GM12891 (cell line): ENCODE measurements around the gene ENTPD5.

Experiments used
- DNase-seq: peaks from one replicate; pipeline ENCODE4 v3.0.0; 2011; ENCODE audit warnings: low spot score; ENCODE audit not compliant: insufficient read length
- FAIRE-seq: peaks from 2 replicates; lab custom pipeline; 2011; peaks lifted over from hg19 to GRCh38; lab: Jason Lieb, UNC
- PAX5 ChIP-seq: IDR thresholded peaks from 2 replicates; pipeline ENCODE4 v1.6.1; 2011; ENCODE audit warnings: low read length, moderate library complexity, mild to moderate bottlenecking; ENCODE audit not compliant: insufficient read depth, severe bottlenecking
- POLR2A ChIP-seq: IDR thresholded peaks from 2 replicates; pipeline ENCODE4 v1.6.1; 2011; ENCODE audit warnings: low read depth, low read length, control low read depth
- POLR2AphosphoS5 ChIP-seq: IDR thresholded peaks from 2 replicates; pipeline ENCODE4 v1.6.1; 2011; ENCODE audit warnings: low read depth, low read length, control low read depth
- POU2F2 ChIP-seq: IDR thresholded peaks from 2 replicates; pipeline ENCODE4 v1.6.1; 2011; ENCODE audit warnings: low read depth, mild to moderate bottlenecking, control low read depth, low read length, moderate library complexity
- SPI1 ChIP-seq: IDR thresholded peaks from 2 replicates; pipeline ENCODE4 v1.6.1; 2011; ENCODE audit warnings: low read depth, low read length, control low read depth
- TAF1 ChIP-seq: IDR thresholded peaks from 2 replicates; pipeline ENCODE4 v1.6.1; 2011; ENCODE audit warnings: low read depth, low read length, control low read depth

The ENTPD5 gene

GRCh38 chr14:73988065-73988464 lies 31.0 kb downstream of the ENTPD5 start:
- DNase-seq, result no peak
- no peak for FAIRE-seq
- TF ChIP-seq POLR2AphosphoS5, result no peak
- no peak for TF ChIP-seq POLR2A
- TF ChIP-seq TAF1, result no peak

GRCh38 chr14:73977896-73978295 lies 41.2 kb downstream of the ENTPD5 start:
- TF ChIP-seq PAX5 (no peak), POLR2AphosphoS5 (no peak), SPI1 (no peak), POLR2A (no peak), TAF1 (no peak), POU2F2 (no peak)
- no peak for FAIRE-seq
- DNase-seq, result no peak

GRCh38 chr14:73976125-73976524 lies 43.0 kb downstream of the ENTPD5 start:
- no peak for DNase-seq
- TF ChIP-seq TAF1, result no peak
- TF ChIP-seq POLR2AphosphoS5, result no peak
- TF ChIP-seq SPI1, result no peak
- TF ChIP-seq POLR2A, result no peak
- TF ChIP-seq PAX5, result no peak
- TF ChIP-seq POU2F2, result no peak
- no peak for FAIRE-seq

GRCh38 chr14:73973497-73973896 lies 45.6 kb downstream of the ENTPD5 start:
- DNase-seq (no peak), FAIRE-seq (peak; percentile 43)
- TF ChIP-seq POU2F2 (no peak), TAF1 (no peak), PAX5 (no peak), SPI1 (no peak), POLR2AphosphoS5 (no peak), POLR2A (no peak)

DNA sequence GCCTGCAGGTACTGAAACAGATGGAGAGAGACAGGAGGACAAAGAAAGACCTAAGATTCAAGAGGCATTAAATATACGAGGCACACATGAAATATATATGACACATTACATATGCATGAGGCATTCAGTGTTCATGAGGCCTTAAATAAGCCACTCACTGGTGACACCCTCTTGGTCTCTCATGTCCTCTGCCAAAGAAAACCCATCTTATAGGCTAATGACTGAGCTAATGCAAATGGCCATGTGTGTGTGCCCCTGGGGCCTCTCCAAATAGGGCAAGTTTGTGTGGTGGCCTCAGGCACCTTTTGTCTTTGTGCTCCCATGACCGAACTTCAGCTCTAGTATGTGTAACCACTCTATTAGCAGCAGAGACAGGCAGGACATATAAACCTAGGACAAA lies 50.2 kb downstream of the ENTPD5 start:
- no peak for DNase-seq
- TF ChIP-seq TAF1, result no peak
- TF ChIP-seq POU2F2, result no peak
- no peak for TF ChIP-seq POLR2A
- no peak for TF ChIP-seq POLR2AphosphoS5
- TF ChIP-seq SPI1, result no peak
- TF ChIP-seq PAX5, result no peak
- no peak for FAIRE-seq

DNA sequence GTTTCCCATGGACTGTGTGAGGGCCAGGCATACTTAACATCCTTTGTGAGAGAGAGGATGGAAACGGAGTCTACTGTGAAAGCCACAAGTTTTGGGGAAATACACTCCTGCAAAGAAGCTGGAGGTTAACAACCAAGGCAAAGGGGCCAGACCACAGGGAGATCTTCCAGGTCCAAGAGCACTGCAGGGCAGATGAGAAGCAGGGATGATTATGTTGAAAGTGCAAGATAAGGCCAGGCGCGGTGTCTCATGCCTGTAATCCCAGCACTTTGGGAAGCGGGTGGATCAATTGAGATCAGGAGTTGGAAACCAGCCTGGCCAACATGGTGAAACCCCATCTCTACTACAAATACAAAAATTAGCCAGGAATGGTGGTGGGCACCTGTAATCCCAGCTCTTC lies 53.9 kb downstream of the ENTPD5 start:
- DNase-seq (no peak), FAIRE-seq (no peak)
- TF ChIP-seq POLR2AphosphoS5, result no peak
- no peak for TF ChIP-seq PAX5
- no peak for TF ChIP-seq TAF1
- TF ChIP-seq POLR2A, result no peak
- TF ChIP-seq POU2F2, result no peak
- TF ChIP-seq SPI1, result no peak

DNA sequence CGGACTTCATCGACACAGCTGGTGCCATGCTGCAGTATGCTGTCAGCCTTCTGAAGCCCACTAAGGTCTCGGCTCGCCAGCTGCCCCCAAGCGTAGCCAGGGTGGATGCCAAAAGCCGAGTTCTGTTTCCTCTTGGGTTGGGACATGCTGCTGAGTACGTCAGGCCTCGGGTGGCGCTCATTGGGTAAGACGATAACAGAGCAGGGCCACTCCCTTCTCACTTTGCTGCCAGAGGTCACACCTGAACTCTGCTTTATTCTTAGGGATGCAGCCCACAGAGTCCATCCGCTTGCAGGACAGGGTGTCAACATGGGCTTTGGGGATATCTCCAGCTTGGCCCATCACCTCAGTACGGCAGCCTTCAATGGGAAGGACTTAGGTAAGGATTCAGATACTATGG lies 57.9 kb downstream of the ENTPD5 start:
- FAIRE-seq (no peak), DNase-seq (no peak)
- no peak for TF ChIP-seq PAX5
- no peak for TF ChIP-seq SPI1
- TF ChIP-seq POLR2A, result no peak
- TF ChIP-seq POLR2AphosphoS5, result no peak
- no peak for TF ChIP-seq TAF1
- no peak for TF ChIP-seq POU2F2

- TF ChIP-seq SPI1 (no peak), POLR2A (no peak), PAX5 (no peak), POLR2AphosphoS5 (no peak), POU2F2 (no peak)
- no peak for FAIRE-seq
- no peak for DNase-seq
These were observed 60.5 kb downstream of the ENTPD5 start for GRCh38 chr14:73958591-73958990.

DNA sequence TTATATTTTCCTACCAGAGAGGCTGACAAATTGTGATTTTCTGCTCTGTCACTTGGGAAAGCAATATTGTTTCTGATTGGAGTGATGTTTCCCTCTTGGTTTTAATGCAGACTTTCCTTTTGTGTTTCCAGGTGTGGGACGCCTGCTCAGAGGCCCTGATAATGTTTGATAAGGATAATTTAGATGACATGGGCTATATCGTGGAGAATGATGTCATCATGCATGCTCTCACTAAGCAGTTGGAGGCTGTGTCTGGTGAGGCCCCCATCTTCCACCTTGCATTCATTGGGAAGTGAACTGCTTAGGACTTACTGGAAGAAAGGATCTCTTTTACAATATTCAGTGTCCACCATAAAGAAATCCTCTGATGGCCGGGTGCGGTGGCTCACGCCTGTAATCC lies 63.4 kb downstream of the ENTPD5 start:
- no peak for TF ChIP-seq SPI1
- TF ChIP-seq TAF1, result no peak
- no peak for TF ChIP-seq POLR2AphosphoS5
- TF ChIP-seq PAX5, result no peak
- TF ChIP-seq POLR2A, result no peak
- no peak for TF ChIP-seq POU2F2
- FAIRE-seq (no peak), DNase-seq (no peak)

DNA sequence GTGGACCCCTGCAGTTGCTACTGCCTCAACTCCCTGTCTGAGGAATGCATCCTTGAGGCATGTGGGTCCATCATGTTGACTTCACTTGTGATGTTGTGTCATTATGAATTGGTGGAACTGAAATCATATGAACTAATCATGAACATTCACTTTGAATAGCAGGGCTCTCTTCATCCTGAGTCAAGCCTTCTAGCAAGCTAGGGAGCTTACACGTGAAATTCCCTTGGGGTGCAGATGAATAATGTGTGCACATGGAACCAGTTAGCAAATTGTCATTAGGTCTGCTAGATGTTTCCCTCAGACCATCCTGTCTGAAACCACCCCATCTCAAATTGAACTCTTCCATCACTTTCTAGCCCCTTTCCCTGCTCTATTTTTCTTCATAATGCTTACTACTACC lies 65.4 kb downstream of the ENTPD5 start:
- DNase-seq, result no peak
- no peak for FAIRE-seq
- TF ChIP-seq POLR2A (no peak), TAF1 (no peak), POLR2AphosphoS5 (no peak), PAX5 (no peak), POU2F2 (no peak), SPI1 (no peak)
